Ishikawa (cell line): ENCODE data around the gene GLYATL3.
A peak's percentile ranks its signal among the peaks of the same experiment; 100 is the strongest.

Experiments
- CEBPB ChIP-seq: IDR thresholded peaks from 2 replicates; pipeline ENCODE4 v1.6.1; 2012
- EGR1 ChIP-seq: IDR thresholded peaks from 2 replicates; pipeline ENCODE4 v1.6.1; 2012
- EP300 ChIP-seq: IDR thresholded peaks from 2 replicates; pipeline ENCODE4 v1.6.1; 2012; ENCODE audit warnings: borderline replicate concordance
- FOXM1 ChIP-seq: IDR thresholded peaks from 2 replicates; pipeline ENCODE4 v1.6.1; 2012; ENCODE audit warnings: low read depth, borderline replicate concordance
- MAX ChIP-seq: IDR thresholded peaks from 2 replicates; pipeline ENCODE4 v1.6.1; 2012
- NFIC ChIP-seq: IDR thresholded peaks from 2 replicates; pipeline ENCODE4 v1.6.1; 2012
- RAD21 ChIP-seq: IDR thresholded peaks from 2 replicates; pipeline ENCODE4 v1.6.1; 2012; ENCODE audit warnings: low read depth
- REST ChIP-seq: IDR thresholded peaks from 2 replicates; pipeline ENCODE4 v1.6.1; 2012; ENCODE audit warnings: low read depth, mild to moderate bottlenecking
- TAF1 ChIP-seq: IDR thresholded peaks from 2 replicates; pipeline ENCODE4 v1.6.1; 2012; ENCODE audit warnings: low read depth, mild to moderate bottlenecking
- TCF12 ChIP-seq: IDR thresholded peaks from 2 replicates; pipeline ENCODE4 v1.6.1; 2012; ENCODE audit warnings: low read depth
- TEAD4 ChIP-seq: IDR thresholded peaks from 2 replicates; pipeline ENCODE4 v1.6.1; 2012
- USF1 ChIP-seq: IDR thresholded peaks from 2 replicates; pipeline ENCODE4 v1.6.1; 2012
- YY1 ChIP-seq: IDR thresholded peaks from 2 replicates; pipeline ENCODE4 v1.6.1; 2012; ENCODE audit warnings: low read depth

GRCh38 chr6:49556429-49556837 lies 56.7 kb downstream of the GLYATL3 start:
- TF ChIP-seq TAF1 (no peak), RAD21 (no peak), USF1 (no peak), MAX (peak; percentile 19; the same call in 1 of the 2 replicates), EP300 (peak; percentile 56; the same call in 1 of the 2 replicates), YY1 (no peak), TCF12 (0 out of 2 replicates have a peak, but pooled peaks have one; percentile 47), NFIC (0 out of 2 replicates have a peak, but pooled peaks have one; percentile 28), TEAD4 (no peak), REST (no peak), EGR1 (no peak), CEBPB (peak; percentile 99), FOXM1 (peak; percentile 52; the same call in 1 of the 2 replicates)
